B cell (primary cell): ENCODE data around the gene SOHLH1.

Experiments
- EZH2 ChIP-seq: IDR thresholded peaks from 2 replicates; pipeline ENCODE4 v1.6.1; 2012; ENCODE audit warnings: borderline replicate concordance, low read depth, mild to moderate bottlenecking, moderate library complexity, low read length; ENCODE audit not compliant: insufficient read depth, poor library complexity, severe bottlenecking
- TF ChIP-seq, protein P1 (sequence below): fragments of 200-600 bp; IDR thresholded peaks from one replicate; pipeline ENCODE4 v1.8.0; 2022; ENCODE audit warnings: antibody characterized with exemption, mild to moderate bottlenecking

DNA sequence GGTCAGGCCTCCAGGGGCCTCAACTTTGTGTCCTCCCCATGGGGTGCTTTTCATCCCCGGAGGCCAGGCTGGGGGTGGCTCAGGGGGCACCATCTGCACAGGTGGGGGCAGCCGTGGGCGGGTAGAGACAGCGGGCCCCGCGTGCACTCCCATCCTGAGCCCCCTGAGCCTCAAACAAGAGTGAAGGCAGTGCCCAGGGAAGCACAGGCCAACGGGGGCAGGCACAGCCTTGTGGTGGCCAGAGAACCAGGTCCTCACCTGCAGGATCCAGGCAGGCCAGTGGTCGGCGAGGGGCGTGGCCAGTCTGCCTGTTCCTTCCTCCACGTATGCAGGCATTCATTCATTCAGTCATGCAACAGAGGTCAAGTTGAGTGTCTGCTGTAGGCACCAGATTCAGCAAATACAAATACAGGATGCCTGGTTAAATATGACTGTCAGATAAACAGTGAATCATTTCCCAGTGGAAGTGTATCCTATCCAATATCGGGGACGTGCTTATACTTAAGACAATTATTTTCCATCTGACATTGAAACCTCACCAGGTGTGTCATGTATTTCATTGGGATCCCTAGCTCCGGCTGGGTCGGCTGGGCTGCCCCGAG is 25.0 kb upstream of the SOHLH1 start:
- TF ChIP-seq, protein P1, sequence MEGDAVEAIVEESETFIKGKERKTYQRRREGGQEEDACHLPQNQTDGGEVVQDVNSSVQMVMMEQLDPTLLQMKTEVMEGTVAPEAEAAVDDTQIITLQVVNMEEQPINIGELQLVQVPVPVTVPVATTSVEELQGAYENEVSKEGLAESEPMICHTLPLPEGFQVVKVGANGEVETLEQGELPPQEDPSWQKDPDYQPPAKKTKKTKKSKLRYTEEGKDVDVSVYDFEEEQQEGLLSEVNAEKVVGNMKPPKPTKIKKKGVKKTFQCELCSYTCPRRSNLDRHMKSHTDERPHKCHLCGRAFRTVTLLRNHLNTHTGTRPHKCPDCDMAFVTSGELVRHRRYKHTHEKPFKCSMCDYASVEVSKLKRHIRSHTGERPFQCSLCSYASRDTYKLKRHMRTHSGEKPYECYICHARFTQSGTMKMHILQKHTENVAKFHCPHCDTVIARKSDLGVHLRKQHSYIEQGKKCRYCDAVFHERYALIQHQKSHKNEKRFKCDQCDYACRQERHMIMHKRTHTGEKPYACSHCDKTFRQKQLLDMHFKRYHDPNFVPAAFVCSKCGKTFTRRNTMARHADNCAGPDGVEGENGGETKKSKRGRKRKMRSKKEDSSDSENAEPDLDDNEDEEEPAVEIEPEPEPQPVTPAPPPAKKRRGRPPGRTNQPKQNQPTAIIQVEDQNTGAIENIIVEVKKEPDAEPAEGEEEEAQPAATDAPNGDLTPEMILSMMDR, result no peak
- no peak for TF ChIP-seq EZH2
